HG02763 (cell line): ENCODE measurements around the gene AQP11.
"Not testable (repeated sequence)": the region's sequence is repeated elsewhere in the genome, so short reads cannot be mapped to it uniquely, and the experiment has no call there.

Source experiments
- ATAC-seq: cut with Tn5 transposase; IDR thresholded peaks from one replicate; pipeline ENCODE4 v1.9.1; 2021; ENCODE audit warnings: mild to moderate bottlenecking, moderate library complexity; ENCODE audit not compliant: unreplicated experiment

Gene AQP11

DNA sequence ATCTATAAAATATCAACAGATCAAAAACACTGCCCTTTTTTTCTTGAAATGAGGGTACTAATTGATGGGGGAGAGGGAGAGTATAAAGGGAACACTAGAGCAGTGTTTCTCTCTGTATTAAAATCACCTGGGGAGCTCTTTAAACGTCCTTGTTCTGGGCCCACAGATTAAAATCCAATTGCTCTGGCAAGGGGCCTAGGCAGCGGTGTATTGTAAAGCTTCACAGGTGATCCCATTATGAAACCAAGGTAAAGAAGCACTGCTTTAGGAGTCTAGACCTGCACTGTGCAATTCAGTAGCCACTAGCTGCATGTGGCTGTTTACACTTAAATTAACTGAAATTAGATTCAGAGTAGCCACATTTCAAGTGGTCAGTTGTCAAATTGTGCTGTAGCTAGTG lies 3.0 kb downstream of the AQP11 start:
- ATAC-seq: no peak

DNA sequence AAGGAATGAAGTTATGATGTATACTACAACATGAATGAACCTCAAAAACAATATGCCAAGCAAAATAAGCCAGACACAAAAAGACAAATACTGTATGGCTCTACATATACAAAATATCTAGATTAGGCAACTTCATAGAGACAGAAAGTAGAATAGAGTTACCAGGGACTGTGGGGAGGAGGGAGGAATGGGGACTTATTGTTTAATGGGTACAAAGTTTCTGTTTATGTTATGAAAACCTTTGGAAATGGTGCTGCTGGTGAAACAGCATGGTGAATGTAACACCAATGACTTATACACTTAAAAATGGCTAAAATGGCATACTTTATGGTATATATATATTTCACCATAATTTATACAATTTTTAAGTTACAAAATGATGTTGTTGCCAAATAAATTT lies 4.1 kb downstream of the AQP11 start:
- ATAC-seq: no peak

DNA sequence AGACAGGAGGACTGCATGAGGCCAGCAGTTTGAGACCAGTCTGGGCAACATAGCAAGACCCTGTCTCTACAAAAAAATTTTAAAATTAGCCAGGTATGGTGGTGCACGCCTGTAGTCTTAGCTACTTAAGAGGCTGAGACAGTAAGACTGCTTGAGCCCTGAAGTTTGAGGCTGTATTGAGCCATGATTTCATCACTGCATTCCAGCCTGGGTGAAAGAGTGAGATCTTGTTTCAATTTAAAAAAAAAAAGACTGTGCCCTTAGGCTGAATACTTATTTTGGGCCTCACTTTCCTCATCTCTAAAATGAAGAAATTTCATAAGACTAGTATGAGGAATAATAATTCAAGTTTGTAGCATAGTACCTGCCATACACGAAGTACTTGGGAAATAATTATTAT lies 6.9 kb downstream of the AQP11 start:
- no peak for ATAC-seq

DNA sequence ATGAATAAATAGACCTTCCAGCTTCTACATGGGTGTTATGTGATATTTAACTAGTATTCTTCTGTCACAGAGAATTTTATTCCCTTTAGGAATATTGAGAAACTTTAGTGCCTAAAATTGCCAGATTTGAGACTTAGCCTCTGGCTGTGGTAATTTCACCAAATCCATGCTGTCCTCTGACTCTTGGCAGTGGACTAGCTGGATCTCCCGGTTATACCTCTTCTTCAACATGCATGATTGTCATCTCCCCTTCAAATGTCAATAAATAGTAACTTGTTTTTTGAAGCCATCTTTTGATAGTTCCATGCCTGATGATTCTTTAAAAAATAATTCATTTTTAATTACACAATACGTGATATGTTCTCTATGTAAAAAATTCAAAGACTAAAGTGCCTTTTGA lies 8.4 kb downstream of the AQP11 start:
- no peak for ATAC-seq

- no peak for ATAC-seq
Measured at GRCh38 chr11:77602381-77603088, 12.8 kb downstream of the AQP11 start.

GRCh38 chr11:77604281-77604680 lies 14.5 kb downstream of the AQP11 start:
- no peak for ATAC-seq

- ATAC-seq: no peak
Measured at GRCh38 chr11:77609234-77609633, 19.5 kb downstream of the AQP11 start.

GRCh38 chr11:77611921-77612320 lies 22.2 kb downstream of the AQP11 start:
- ATAC-seq: no peak

- no peak for ATAC-seq
Measured at GRCh38 chr11:77617892-77618291, 28.1 kb downstream of the AQP11 start.

DNA sequence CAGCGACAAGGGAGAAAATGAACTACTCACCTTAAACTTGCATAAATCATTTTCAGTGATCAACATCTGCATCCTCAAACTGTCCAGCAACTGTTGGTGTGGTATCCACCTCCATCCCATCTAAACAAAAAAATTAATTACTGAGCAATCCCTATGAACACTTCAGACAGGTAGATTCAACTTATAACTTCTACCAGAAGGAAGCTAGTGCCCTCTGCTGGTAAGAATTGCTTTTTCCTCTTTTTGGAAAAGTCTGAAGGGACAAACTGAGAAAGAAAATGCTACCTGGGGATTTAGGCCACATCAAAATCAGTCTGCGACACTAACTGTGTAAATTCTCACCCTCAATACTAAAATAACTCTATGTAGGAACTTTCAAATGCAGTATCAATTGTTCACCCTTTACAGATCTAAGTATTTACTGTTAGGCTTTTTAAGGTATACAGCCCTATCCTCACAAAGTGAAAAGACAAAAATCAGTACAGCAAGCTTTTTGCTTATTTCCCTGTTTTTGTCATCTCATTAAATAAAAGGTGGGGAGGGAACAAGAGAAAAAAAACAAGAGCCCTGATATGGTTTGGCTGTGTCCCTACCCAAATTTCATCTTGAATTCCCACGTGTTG lies 29.9 kb downstream of the AQP11 start:
- no peak for ATAC-seq

DNA sequence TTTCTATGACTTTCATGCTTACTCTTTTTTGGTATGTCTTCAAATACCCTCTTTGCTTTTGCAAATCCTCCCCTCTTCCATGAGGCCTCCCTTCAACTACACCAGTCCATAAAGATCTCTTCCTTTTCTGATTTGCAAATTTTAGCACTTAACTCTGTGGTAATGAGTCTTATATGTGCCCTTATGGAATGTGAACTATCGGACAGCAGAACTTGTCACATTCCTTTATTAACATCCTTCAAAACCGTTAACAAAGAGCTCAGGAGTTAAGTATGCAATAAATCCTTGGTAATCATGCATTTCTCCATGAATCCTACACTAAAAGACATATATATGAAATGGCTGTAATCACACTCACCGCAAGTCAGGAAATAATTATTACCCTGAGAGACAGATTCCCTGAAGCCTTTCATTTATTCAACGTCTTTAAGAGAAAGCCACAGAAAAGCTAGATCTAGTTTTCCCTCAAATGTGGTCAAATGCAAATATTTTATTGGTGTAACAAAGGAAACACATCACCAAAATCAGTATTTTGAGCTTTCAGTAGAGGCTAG lies 40.5 kb downstream of the AQP11 start:
- ATAC-seq: no peak

DNA sequence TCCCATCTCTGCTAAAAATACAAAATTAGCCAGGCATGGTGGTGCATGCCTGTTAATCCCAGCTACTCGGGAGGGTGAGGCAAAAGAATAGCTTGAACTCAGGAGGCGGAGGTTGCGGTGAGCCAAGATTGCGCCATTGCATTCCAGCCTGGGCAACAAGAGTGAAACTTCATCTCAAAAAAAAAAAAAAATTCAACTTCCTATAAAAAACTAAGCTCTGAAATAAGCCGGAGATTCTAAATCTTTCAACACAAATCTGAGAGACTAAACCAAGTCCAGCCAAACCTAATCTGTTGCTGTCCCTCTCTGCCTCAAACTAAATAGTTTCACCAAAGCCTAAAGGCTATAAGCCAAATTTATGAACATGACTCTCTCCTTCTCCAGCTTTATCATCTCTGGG lies 44.2 kb downstream of the AQP11 start:
- ATAC-seq: not testable (repeated sequence)

GRCh38 chr11:77636731-77637344 lies 47.1 kb downstream of the AQP11 start:
- ATAC-seq: no peak

DNA sequence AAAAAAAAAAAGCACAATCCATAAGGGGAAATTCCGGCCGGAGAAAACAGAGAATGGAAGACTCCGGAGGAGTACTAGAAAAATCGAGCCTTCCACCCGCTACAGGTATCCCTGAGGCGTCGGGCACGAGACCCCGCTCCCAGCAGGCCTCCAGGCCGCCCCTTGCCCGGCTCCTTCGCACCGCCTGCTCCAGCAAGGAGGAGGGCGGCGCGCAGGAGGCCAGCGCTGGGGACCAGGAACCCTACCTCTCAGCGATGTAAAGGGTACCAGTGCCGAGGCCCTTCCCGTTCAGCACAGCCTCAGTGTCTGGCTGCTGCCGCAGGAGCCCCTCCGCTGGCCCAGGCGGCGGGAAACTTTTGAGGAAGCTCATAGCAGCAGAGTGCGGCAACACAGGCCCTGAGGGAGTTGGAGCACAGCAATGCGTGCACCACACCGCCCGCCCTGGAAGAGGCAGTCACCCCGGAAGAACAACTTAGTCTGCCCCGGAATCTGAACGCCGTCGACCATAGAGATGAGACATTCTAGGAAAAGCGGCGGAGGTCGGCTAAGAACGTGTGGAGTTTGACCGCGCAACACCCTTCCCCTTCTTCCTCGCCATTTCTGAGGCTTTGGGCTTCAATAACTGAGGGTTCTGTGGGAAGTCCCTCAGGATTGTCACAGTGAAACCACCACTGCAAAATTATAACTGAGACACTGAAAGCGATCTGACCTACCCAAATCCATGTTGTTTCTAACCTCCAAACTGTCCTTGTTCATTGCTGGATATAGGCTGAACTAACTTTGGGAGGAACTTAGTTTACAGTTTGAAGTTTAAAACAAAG lies 47.8 kb downstream of the AQP11 start, which contains the start of gene CLNS1A:
Gene CLNS1A, minus strand, starts transcription at position 450 of the 821 bp plus-strand sequence. Its CDS starts 80 bp downstream, at position 370.
- peak; percentile 93 for ATAC-seq

DNA sequence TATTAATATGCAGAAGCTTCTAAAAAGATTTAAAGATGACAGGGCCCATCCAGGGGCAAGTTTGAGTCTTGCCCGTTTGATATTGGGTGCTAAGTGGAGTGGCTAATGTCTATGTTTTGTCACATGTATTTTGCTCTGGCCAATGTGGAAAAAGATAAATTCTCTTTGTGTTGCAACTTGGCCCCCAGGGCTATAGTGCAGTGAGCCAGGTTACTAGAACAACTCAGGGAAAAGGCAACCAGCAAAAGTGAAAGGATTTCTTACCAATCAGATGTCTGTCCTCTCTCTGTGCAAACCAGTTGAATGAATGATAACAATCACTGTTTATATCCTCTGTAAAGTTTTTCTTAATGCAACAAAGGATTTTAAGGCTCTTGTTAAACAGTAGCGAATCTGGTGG lies 52.5 kb downstream of the AQP11 start:
- ATAC-seq: no peak

DNA sequence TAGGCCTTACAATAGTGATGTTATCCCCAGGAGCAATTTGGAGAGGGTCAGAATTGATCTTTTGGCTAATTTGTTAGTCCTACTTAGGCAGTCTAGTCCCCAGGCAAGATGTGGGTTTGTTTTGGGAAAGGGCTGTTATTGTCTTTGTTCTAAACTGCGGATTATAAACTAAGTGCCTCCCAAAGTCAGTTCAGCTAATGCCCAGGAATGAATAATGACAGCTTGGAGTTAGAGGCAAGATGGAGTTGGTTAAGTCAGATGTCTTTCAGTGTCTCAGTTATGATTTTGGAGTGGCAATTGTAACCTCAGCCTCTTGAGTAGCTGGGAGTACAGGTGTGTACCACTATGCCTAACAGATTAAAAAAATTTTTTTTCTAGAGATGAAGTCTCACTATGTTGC lies 55.1 kb downstream of the AQP11 start:
- ATAC-seq: no peak

DNA sequence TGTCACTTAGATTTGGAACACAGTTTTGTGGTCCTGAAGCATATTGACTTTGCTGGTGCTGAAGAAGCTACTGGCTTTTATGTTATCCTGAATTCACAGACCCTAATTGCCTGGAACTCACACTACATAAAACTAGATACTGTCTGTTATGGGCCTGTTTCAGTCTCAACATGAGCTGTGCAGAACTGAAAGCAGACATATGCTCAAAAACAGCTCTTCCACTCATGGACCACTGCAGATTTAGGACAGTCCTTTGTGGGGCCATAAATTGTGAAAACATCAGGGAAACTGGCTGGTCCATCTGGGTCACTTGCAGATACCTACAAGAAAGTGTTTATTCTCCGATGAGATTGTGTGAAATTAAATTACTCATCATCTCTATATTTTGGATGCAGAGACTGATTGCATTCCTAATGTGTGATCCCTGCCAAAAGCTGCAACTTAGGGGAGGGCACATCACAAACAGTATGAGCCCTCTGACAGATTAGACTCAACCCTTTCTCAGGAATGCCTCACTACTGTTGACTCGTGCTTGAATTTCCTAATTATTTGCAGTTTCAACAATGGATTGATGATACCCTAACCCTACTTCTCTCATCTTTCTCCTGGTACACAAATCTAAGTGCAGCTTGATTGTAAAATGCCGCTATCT lies 58.0 kb downstream of the AQP11 start:
- no peak for ATAC-seq

DNA sequence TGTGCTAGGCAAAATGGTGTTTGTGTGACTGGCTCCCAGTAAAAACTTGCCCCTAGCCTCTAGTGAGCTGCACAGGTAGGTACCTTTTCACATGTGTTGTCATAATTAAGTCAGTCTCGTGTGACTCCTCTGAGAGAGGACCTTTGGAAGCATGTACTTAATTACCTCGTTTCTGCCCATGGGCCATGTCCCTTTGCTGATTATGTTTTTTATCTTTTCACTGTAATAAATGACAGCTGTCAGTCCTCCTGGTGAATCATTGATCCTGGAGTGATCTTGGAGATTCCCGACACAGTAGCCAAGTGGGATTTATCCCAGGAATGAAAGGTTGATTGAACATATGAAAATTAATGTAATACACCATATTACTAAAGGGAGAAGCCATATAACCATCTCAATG lies 60.4 kb downstream of the AQP11 start:
- no peak for ATAC-seq

GRCh38 chr11:77654770-77655434 lies 65.1 kb downstream of the AQP11 start:
- ATAC-seq: no peak

GRCh38 chr11:77656362-77656761 lies 66.6 kb downstream of the AQP11 start:
- no peak for ATAC-seq
